CD14-positive monocyte (primary cell): ENCODE measurements around the gene BORCS8. TPM values are rescaled to one million over a fixed set of nuclear protein-coding genes. Genes with fewer than 3 reads are reported as not detected.

ENCODE experiments used
- DNase-seq, 3 donors: peaks; one replicate each; pipeline ENCODE4 v3.0.0-alpha.2; 2011 to 2022
- H2AFZ ChIP-seq: 2 replicates; pipeline ENCODE4 v1.6.0; 2012; ENCODE audit warnings: mild to moderate bottlenecking, low read depth, low read length, inconsistent platforms; ENCODE audit not compliant: insufficient read depth, poor library complexity, severe bottlenecking
- H3K27ac ChIP-seq, 2 donors: 1 replicate in 1 of 2; 2 replicates in 1 of 2; pipeline ENCODE4 v1.5.1; 2012 to 2013; ENCODE audit warnings: low read length in 2 of 2, control low read depth in 1 of 2, inconsistent platforms in 1 of 2, low read depth in 1 of 2, mild to moderate bottlenecking in 1 of 2
- H3K27me3 ChIP-seq, 2 donors: one replicate each; pipeline versions ENCODE4 v1.6.0 to v1.6.1; 2011 to 2013; ENCODE audit warnings: low read length in 2 of 2; ENCODE audit not compliant: control insufficient read depth in 2 of 2, insufficient read depth in 2 of 2
- H3K36me3 ChIP-seq, 2 donors: replicated peaks in 1 of 2; 1 replicate in 1 of 2; 2 replicates in 1 of 2; pipeline versions ENCODE4 v1.5.1 to v1.6.1; 2012 to 2013; ENCODE audit warnings: low read length in 2 of 2, control low read depth in 1 of 2, inconsistent platforms in 1 of 2, mild to moderate bottlenecking in 1 of 2; ENCODE audit not compliant: insufficient read depth in 2 of 2, control insufficient read depth in 1 of 2
- H3K4me1 ChIP-seq, 2 donors: 1 replicate in 1 of 2; 2 replicates in 1 of 2; pipeline versions ENCODE4 v1.5.1 to v1.6.1; 2012 to 2013; ENCODE audit warnings: low read length in 2 of 2, control low read depth in 1 of 2, inconsistent platforms in 1 of 2, mild to moderate bottlenecking in 1 of 2, moderate library complexity in 1 of 2; ENCODE audit not compliant: insufficient read depth in 2 of 2, control insufficient read depth in 1 of 2
- H3K4me2 ChIP-seq: replicated peaks from 2 replicates; pipeline ENCODE3; 2012; ENCODE audit warnings: low read length, moderate library complexity, mild to moderate bottlenecking; ENCODE audit not compliant: poor library complexity, severe bottlenecking; ENCODE audit errors: extremely low read depth
- H3K4me3 ChIP-seq, 3 experiments: fragments of 200-600 bp in 1 of 3; sonication (generic) in 1 of 3; replicated peaks in 1 of 3; 1 replicate in 2 of 3; 2 replicates in 1 of 3; pipeline ENCODE4 v1.5.1; 2011 to 2013; ENCODE audit warnings: low read length in 3 of 3, mild to moderate bottlenecking in 3 of 3, control low read depth in 2 of 3, low read depth in 2 of 3, inconsistent platforms in 1 of 3, moderate library complexity in 1 of 3
- H3K79me2 ChIP-seq: 2 replicates; pipeline ENCODE4 v1.6.0; 2012; ENCODE audit warnings: mild to moderate bottlenecking, control low read depth, inconsistent platforms, low read length, moderate library complexity; ENCODE audit not compliant: insufficient read depth
- H3K9ac ChIP-seq: 2 replicates; pipeline ENCODE4 v1.6.0; 2017; ENCODE audit warnings: low read length, mild to moderate bottlenecking; ENCODE audit not compliant: insufficient read depth, poor library complexity, severe bottlenecking
- H3K9me3 ChIP-seq, 2 donors: replicated peaks in 1 of 2; 1 replicate in 1 of 2; 2 replicates in 1 of 2; pipeline versions ENCODE4 v1.5.1 to v1.6.1; 2012 to 2013; ENCODE audit warnings: low read length in 2 of 2, control low read depth in 1 of 2; ENCODE audit not compliant: control insufficient read depth in 1 of 2, insufficient read depth in 1 of 2
- H4K20me1 ChIP-seq: 2 replicates; pipeline ENCODE4 v1.6.0; 2012; ENCODE audit warnings: mild to moderate bottlenecking, low read length, control low read depth, moderate library complexity; ENCODE audit not compliant: insufficient read depth
- H3K27ac Mint-ChIP-seq, 7 donors: one replicate each; pipeline ENCODE4 v1.8.0; 2020; ENCODE audit warnings: mild to moderate bottlenecking in 7 of 7, mixed read lengths in 7 of 7, moderate library complexity in 6 of 7, inconsistent platforms in 2 of 7
- H3K27me3 Mint-ChIP-seq, 3 donors: one replicate each; pipeline ENCODE4 v1.8.0; 2021 to 2022; ENCODE audit warnings: low read depth in 3 of 3, mild to moderate bottlenecking in 3 of 3, mixed read lengths in 3 of 3, moderate library complexity in 3 of 3, inconsistent platforms in 1 of 3
- H3K36me3 Mint-ChIP-seq, 2 donors: one replicate each; pipeline ENCODE4 v1.8.0; 2020; ENCODE audit warnings: mixed read lengths in 2 of 2, inconsistent platforms in 1 of 2, mild to moderate bottlenecking in 1 of 2
- H3K4me1 Mint-ChIP-seq: one replicate; pipeline ENCODE4 v1.8.0; 2020; ENCODE audit warnings: mild to moderate bottlenecking, mixed read lengths
- H3K4me3 Mint-ChIP-seq, 2 donors: one replicate each; pipeline ENCODE4 v1.8.0; 2020; ENCODE audit warnings: mild to moderate bottlenecking in 2 of 2, mixed read lengths in 2 of 2, moderate library complexity in 1 of 2
- H3K9me3 Mint-ChIP-seq, 7 donors: one replicate each; pipeline ENCODE4 v1.8.0; 2020 to 2022; ENCODE audit warnings: mixed read lengths in 7 of 7, mild to moderate bottlenecking in 6 of 7, moderate library complexity in 6 of 7, inconsistent platforms in 2 of 7
- WGBS: methylation state at CpG from one replicate; pipeline ENCODE4 v1.1.5; 2013; ENCODE audit warnings: missing lambda C conversion rate; ENCODE audit not compliant: insufficient coverage; 5-methylcytosine and 5-hydroxymethylcytosine counted together
- intact Hi-C, 2 donors: fragments of 100-400 bp; cut with micrococcal nuclease; formaldehyde crosslinking; loops; one replicate each; pipeline versions ENCODE4 v1.15.0 to v1.15.1; 2023
- polyA plus RNA-seq, 3 donors: library from polyadenylated mRNA; depleted of rRNA in 1 of 3; unstranded in 2 of 3; stranded (reverse) in 1 of 3; fragments of 300-500 nt in 2 of 3; fragments of >200 nt in 1 of 3; fragmentation: Illumina TruSeq in 2 of 3; gene quantifications; 1 replicate in 2 of 3; 2 replicates in 1 of 3; pipeline ENCODE4 v1.2.3, GENCODE V29; 2012 to 2021
- TF ChIP-seq, protein P1 (sequence below): fragments of 200-600 bp; IDR thresholded peaks from one replicate; pipeline ENCODE4 v1.8.0; 2022; ENCODE audit warnings: antibody characterized with exemption, mild to moderate bottlenecking

BORCS8 gene
- polyA plus RNA-seq, 3 donors = 31.6 to 44.1 (median 36.5) TPM

DNA sequence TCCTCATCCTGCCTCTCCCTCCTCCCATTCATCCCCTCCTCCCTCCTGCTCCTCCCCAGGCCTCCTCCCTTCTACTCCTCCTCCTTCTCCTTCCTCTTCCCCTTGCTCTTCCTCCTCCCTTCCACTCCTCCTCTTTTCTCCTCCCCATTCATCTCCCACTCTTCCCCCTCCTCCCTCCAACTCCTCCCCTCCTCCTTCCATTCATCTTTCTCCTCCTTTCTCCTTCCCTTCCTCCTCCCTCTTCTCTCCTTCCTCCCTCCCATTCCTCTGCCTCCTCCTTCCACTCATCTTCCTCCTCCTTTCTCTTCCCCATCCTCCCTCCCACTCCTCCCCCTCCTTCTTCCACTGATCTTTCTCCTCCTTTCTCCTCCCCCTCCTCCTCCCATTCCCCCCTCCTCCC is 47.7 kb upstream of the BORCS8 start:
- no peak overlapping the region for H3K27ac Mint-ChIP-seq
- Histone ChIP-seq H2AFZ (no peak overlapping the region), H3K9ac (no peak overlapping the region), H3K27me3 (no peaks in the 10 kb centered on the region), H3K4me2 (no peak overlapping the region), H3K79me2 (no peaks in the 10 kb centered on the region), H3K4me3 (no peak overlapping the region), H4K20me1 (no peaks in the 10 kb centered on the region), H3K27ac (no peak overlapping the region), H3K36me3 (no peaks in the 10 kb centered on the region), H3K9me3 (peaks cover 10 to 13% of the 10 kb centered on the region in 2 donors), H3K4me1 (no peaks in the 10 kb centered on the region)
- peaks cover 10 to 22% (median 17%) of the 10 kb centered on the region in 7 donors for H3K9me3 Mint-ChIP-seq
- no peaks in the 10 kb centered on the region for H3K4me1 Mint-ChIP-seq
- TF ChIP-seq, protein P1, sequence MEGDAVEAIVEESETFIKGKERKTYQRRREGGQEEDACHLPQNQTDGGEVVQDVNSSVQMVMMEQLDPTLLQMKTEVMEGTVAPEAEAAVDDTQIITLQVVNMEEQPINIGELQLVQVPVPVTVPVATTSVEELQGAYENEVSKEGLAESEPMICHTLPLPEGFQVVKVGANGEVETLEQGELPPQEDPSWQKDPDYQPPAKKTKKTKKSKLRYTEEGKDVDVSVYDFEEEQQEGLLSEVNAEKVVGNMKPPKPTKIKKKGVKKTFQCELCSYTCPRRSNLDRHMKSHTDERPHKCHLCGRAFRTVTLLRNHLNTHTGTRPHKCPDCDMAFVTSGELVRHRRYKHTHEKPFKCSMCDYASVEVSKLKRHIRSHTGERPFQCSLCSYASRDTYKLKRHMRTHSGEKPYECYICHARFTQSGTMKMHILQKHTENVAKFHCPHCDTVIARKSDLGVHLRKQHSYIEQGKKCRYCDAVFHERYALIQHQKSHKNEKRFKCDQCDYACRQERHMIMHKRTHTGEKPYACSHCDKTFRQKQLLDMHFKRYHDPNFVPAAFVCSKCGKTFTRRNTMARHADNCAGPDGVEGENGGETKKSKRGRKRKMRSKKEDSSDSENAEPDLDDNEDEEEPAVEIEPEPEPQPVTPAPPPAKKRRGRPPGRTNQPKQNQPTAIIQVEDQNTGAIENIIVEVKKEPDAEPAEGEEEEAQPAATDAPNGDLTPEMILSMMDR = no peak
- intact Hi-C loops = no loop called here
- DNase-seq = no peak
- peaks cover 2 to 12% (median 5%) of the 10 kb centered on the region in 3 donors for H3K27me3 Mint-ChIP-seq
- no peaks in the 10 kb centered on the region for H3K36me3 Mint-ChIP-seq
- no peak overlapping the region for H3K4me3 Mint-ChIP-seq

DNA sequence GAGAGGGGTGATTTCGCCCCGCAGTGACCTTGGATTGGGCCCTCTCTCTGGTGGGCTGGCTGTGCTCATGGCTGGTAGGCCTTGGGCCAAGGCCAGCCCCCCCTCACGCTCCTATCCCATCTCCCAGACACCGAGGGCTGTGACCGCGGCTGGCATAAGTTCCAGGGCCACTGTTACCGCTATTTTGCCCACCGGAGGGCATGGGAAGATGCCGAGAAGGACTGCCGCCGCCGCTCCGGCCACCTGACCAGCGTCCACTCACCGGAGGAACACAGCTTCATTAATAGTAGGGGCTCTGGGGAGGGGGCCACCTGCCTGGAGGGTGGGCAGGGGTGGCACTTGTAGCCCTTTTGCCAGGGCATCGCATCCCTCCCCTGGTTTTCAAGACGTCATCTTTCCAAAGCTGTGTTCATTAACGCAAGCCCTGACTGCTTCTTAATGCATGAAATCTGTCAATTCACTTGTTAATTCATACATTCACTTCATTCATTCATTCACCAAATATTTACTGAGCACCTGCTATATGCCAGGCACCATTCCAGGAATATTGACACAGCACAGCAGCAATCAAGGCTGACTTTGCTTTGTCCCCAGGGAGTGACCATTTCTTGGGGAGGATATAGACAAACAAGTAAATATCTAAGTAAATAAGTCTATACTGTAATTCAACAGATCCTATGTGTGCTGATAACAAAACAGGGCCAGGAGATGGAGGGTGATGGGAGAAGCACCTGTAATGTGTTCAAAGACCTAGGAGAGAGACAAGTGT is 46.4 kb upstream of the BORCS8 start:
- WGBS = 87% methylated on average over 11 of the region's 18 CpGs
- Histone ChIP-seq H4K20me1 (no peaks in the 10 kb centered on the region), H3K27ac (no peak overlapping the region), H3K4me2 (no peak overlapping the region), H3K4me3 (no peak overlapping the region), H3K9me3 (peaks cover 21 to 27% of the 10 kb centered on the region in 2 donors), H3K27me3 (no peaks in the 10 kb centered on the region), H3K79me2 (no peaks in the 10 kb centered on the region), H3K4me1 (no peaks in the 10 kb centered on the region), H2AFZ (no peak overlapping the region), H3K9ac (no peak overlapping the region), H3K36me3 (no peaks in the 10 kb centered on the region)
- Mint-ChIP-seq H3K4me3 (no peak overlapping the region), H3K4me1 (no peaks in the 10 kb centered on the region), H3K27me3 (peaks cover 2 to 13% (median 5%) of the 10 kb centered on the region in 3 donors), H3K9me3 (peaks cover 19 to 34% (median 30%) of the 10 kb centered on the region in 7 donors), H3K36me3 (no peaks in the 10 kb centered on the region), H3K27ac (no peak overlapping the region)
- DNase-seq = no peak
- TF ChIP-seq, protein P1 = no peak
- intact Hi-C loops = no loop called here
